GM12878 (cell line): ENCODE results near the gene PKD1L1. TPM values are rescaled to one million over a fixed set of nuclear protein-coding genes. Genes with fewer than 3 reads are reported as not detected.

Experiments used
- ATAC-seq: fragments of 200-7000 bp; cut with Tn5 transposase; 3 replicates; pipeline ENCODE4 v1.9.1; 2020; ENCODE audit warnings: mild to moderate bottlenecking, moderate library complexity
- BruUV-seq: library from RNA; stranded (reverse); fragments of 400-500 nt; replicated peaks from 2 replicates; lab custom pipeline; 2021; lab: Mats Ljungman, UMichigan
- CTCF ChIA-PET: fragments of 300-600 bp; sonication (Branson Sonifier 250); formaldehyde crosslinking; extraction: SDS; loops from one replicate; lab custom pipeline; 2021; ENCODE audit warnings: inconsistent platforms; lab: Yijun Ruan, JAX
- POLR2A ChIA-PET: fragments of 350-600 bp; formaldehyde crosslinking; extraction: SDS; loops from one replicate; lab custom pipeline; 2021; ENCODE audit warnings: inconsistent platforms; lab: Charles Lee
- RAD21 ChIA-PET: fragments of 300-600 bp; sonication (Branson Sonifier 250); formaldehyde crosslinking; loops from one replicate; lab custom pipeline; 2023; ENCODE audit warnings: antibody characterized with exemption; ENCODE audit not compliant: unreplicated experiment; lab: Charles Lee
- SMC1A ChIA-PET: fragments of 300-600 bp; sonication (Branson Sonifier 250); formaldehyde crosslinking; loops from one replicate; lab custom pipeline; 2023; ENCODE audit not compliant: unreplicated experiment, uncharacterized antibody; lab: Charles Lee
- DNase-seq: peaks from one replicate; pipeline ENCODE4 v3.0.0-alpha.2; 2011; ENCODE audit warnings: low read depth, low spot score
- FAIRE-seq: peaks from 3 replicates; lab custom pipeline; 2011; peaks lifted over from hg19 to GRCh38; lab: Jason Lieb, UNC
- H2AFZ ChIP-seq: 2 replicates; pipeline ENCODE4 v1.6.0; 2011; ENCODE audit warnings: low read depth, low read length, control low read depth; ENCODE audit not compliant: control insufficient read depth
- H3K27ac ChIP-seq: 2 replicates; pipeline ENCODE4 v1.5.1; 2011; ENCODE audit warnings: control low read depth; ENCODE audit not compliant: control insufficient read depth, insufficient read depth
- H3K27me3 ChIP-seq, 2 experiments: replicated peaks in 1 of 2; 2 replicates each; pipeline versions ENCODE4 v1.6.0 to v1.6.1; 2011; ENCODE audit warnings: low read length in 1 of 2; ENCODE audit not compliant: control insufficient read depth in 2 of 2, insufficient read depth in 2 of 2
- H3K36me3 ChIP-seq, 2 experiments: 2 replicates each; pipeline ENCODE4 v1.5.1; 2011; ENCODE audit warnings: low read length in 1 of 2; ENCODE audit not compliant: control insufficient read depth in 2 of 2, insufficient read depth in 2 of 2
- H3K4me1 ChIP-seq: 2 replicates; pipeline ENCODE4 v1.6.1; 2011; ENCODE audit warnings: mild to moderate bottlenecking, low read length, moderate library complexity, mixed read lengths; ENCODE audit not compliant: control insufficient read depth, insufficient read depth
- H3K4me2 ChIP-seq: 2 replicates; pipeline ENCODE4 v1.6.0; 2011; ENCODE audit warnings: control low read depth; ENCODE audit not compliant: control insufficient read depth, insufficient read depth
- H3K4me3 ChIP-seq: fragments of 200-600 bp; sonication (generic); 2 replicates; pipeline ENCODE4 v1.5.1; 2016
- H3K79me2 ChIP-seq: 2 replicates; pipeline ENCODE4 v1.6.0; 2011; ENCODE audit warnings: low read length; ENCODE audit not compliant: control insufficient read depth, insufficient read depth
- H3K9ac ChIP-seq: 2 replicates; pipeline ENCODE4 v1.8.0; 2011; ENCODE audit warnings: low read length, control low read depth, mixed read lengths; ENCODE audit not compliant: control insufficient read depth, insufficient read depth
- H3K9me3 ChIP-seq: replicated peaks from 3 replicates; pipeline ENCODE4 v1.5.1; 2011; ENCODE audit warnings: mild to moderate bottlenecking, low read length; ENCODE audit not compliant: control insufficient read depth, insufficient read depth
- H4K20me1 ChIP-seq: 2 replicates; pipeline ENCODE4 v1.6.0; 2011; ENCODE audit not compliant: control insufficient read depth, insufficient read depth
- CBX5 ChIP-seq: sonication (generic); IDR thresholded peaks from 2 replicates; pipeline ENCODE4 v1.6.1; 2016; ENCODE audit warnings: low read depth, moderate library complexity, mild to moderate bottlenecking, inconsistent platforms
- ESRRA ChIP-seq: IDR thresholded peaks from 2 replicates; pipeline ENCODE4 v1.6.1; 2012; ENCODE audit warnings: mild to moderate bottlenecking, low read length, improper control_type of control experiment
- IKZF2 ChIP-seq, 2 experiments: fragments of 450-650 bp; IDR thresholded peaks; 2 replicates each; pipeline ENCODE4 v1.6.1; 2017; ENCODE audit warnings: mild to moderate bottlenecking in 2 of 2, moderate library complexity in 2 of 2
- NR2C1 ChIP-seq: fragments of 450-650 bp; IDR thresholded peaks from 2 replicates; pipeline ENCODE4 v1.6.1; 2017; ENCODE audit warnings: antibody characterized with exemption, mild to moderate bottlenecking, moderate library complexity
- POU2F2 ChIP-seq: IDR thresholded peaks from 3 replicates; pipeline ENCODE4 v1.6.1; 2011; ENCODE audit warnings: low read depth, mild to moderate bottlenecking, low read length, borderline replicate concordance
- SIN3A ChIP-seq: IDR thresholded peaks from 2 replicates; pipeline ENCODE4 v1.6.1; 2012; ENCODE audit warnings: low read depth, low read length, improper control_type of control experiment
- SIX5 ChIP-seq: IDR thresholded peaks from 2 replicates; pipeline ENCODE4 v1.6.1; 2011; ENCODE audit warnings: mild to moderate bottlenecking, low read depth, low read length, moderate library complexity; ENCODE audit not compliant: severe bottlenecking
- ZSCAN29 ChIP-seq: fragments of 450-650 bp; IDR thresholded peaks from 2 replicates; pipeline ENCODE4 v1.6.1; 2017; ENCODE audit warnings: mild to moderate bottlenecking, moderate library complexity
- WGBS: methylation state at CpG from one replicate; pipeline ENCODE4 v1.1.6; 2016; ENCODE audit warnings: low lambda C conversion rate; ENCODE audit not compliant: insufficient replicate concordance, insufficient coverage; ENCODE audit errors: missing lambda C conversion rate; 5-methylcytosine and 5-hydroxymethylcytosine counted together
- in situ Hi-C: fragments of 300-500 bp; cut with MboI; formaldehyde crosslinking; loops from 9 replicates; pipeline ENCODE4 v1.14.3; 2018; ENCODE audit warnings: mixed read lengths
- intact Hi-C: fragments of 100-400 bp; cut with micrococcal nuclease; formaldehyde crosslinking; loops from one replicate; pipeline ENCODE4 v1.14.2; 2022; ENCODE audit not compliant: unreplicated experiment
- polyA plus RNA-seq, 11 experiments: library from polyadenylated mRNA; depleted of rRNA in 4 of 11; unstranded in 6 of 11; stranded (reverse) in 5 of 11; fragments of >200 nt; fragmentation: Nextera tagmentation in 4 of 11; fragmentation: Illumina TruSeq in 1 of 11; extraction: Ambion mirVana in 4 of 11; extraction: Trizol in 1 of 11; gene quantifications; 1 replicate in 1 of 11; 2 replicates in 10 of 11; pipeline versions ENCODE4 v1.2.1 to v1.2.3, GENCODE V29; 2011 to 2016; ENCODE audit warnings: inconsistent platforms in 2 of 11, missing spikeins in 2 of 11, low read depth in 1 of 11
- total RNA-seq, 4 experiments: library from RNA; depleted of rRNA in 3 of 4; stranded (reverse); fragments of >200 nt in 3 of 4; fragmentation: Illumina TruSeq in 1 of 4; extraction: Trizol in 1 of 4; gene quantifications; 2 replicates each; pipeline versions ENCODE4 v1.2.1 to v1.2.3, GENCODE V29; 2013 to 2021
- TF ChIP-seq, protein P1 (sequence below), 3 experiments: IDR thresholded peaks in 2 of 3; conservative IDR thresholded peaks in 1 of 3; 2 replicates each; pipeline ENCODE4 v1.5.1; 2011; ENCODE audit warnings: low read depth in 3 of 3, low read length in 3 of 3, mild to moderate bottlenecking in 3 of 3, control low read depth in 2 of 3, moderate library complexity in 2 of 3, inconsistent platforms in 1 of 3, mixed read lengths in 1 of 3; ENCODE audit not compliant: control insufficient read depth in 2 of 3, insufficient read depth in 1 of 3; ENCODE audit errors: extremely low read depth in 1 of 3
- TF ChIP-seq, protein P2 (sequence below): fragments of 450-650 bp; formaldehyde crosslinking; IDR thresholded peaks from 2 replicates; pipeline ENCODE4 v1.4.0; 2020; ENCODE audit warnings: mild to moderate bottlenecking, moderate library complexity
- TF ChIP-seq, protein P3 (sequence below): fragments of 450-650 bp; IDR thresholded peaks from 2 replicates; pipeline ENCODE4 v1.6.1; 2018; ENCODE audit warnings: borderline replicate concordance, mild to moderate bottlenecking; ENCODE audit not compliant: partially characterized antibody

Gene PKD1L1
- total and polyA plus RNA-seq, 10 of the 15 experiments (the other 5 are each of a cell fraction or from before 2014, with no cell fraction given): under 0.01 to 0.05 (median 0.02) TPM; not detected in 3

DNA sequence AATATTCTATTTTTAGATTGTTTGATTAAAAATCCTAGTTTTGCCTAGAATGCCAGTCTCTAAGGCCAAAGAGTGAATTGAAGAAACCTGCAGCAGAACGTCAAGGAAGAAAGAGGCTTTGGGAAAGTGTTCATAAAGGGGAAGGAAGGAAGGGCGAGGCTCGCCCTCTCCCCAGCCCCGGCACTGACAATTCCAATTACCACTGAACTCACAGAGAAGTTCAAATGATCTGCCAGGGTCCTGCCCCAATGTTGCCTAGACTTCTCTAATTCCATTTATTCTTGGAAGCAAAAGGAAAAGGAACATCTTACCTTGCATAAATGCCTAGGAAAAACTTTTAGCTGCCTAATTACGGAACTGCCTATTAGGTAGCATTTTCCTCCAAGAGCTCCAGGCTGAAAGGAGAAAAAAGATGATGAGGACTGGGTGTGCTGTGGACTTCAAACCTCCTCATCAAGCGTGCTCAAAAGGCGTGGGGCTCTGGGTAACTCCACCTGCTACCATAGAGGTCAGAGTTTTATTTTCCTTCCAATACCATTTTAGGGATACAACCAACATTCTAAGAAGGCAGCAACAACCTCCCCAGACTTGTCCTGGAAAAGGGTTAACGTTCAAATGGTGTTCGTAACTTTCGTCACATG, 134.5 kb downstream of the PKD1L1 start (continued):
- TF ChIP-seq, protein P1, sequence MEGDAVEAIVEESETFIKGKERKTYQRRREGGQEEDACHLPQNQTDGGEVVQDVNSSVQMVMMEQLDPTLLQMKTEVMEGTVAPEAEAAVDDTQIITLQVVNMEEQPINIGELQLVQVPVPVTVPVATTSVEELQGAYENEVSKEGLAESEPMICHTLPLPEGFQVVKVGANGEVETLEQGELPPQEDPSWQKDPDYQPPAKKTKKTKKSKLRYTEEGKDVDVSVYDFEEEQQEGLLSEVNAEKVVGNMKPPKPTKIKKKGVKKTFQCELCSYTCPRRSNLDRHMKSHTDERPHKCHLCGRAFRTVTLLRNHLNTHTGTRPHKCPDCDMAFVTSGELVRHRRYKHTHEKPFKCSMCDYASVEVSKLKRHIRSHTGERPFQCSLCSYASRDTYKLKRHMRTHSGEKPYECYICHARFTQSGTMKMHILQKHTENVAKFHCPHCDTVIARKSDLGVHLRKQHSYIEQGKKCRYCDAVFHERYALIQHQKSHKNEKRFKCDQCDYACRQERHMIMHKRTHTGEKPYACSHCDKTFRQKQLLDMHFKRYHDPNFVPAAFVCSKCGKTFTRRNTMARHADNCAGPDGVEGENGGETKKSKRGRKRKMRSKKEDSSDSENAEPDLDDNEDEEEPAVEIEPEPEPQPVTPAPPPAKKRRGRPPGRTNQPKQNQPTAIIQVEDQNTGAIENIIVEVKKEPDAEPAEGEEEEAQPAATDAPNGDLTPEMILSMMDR (IDR thresholded peaks at IDR 0.05 in 2 of 3, conservative IDR thresholded peaks at IDR 0.05 in 1 of 3; ENCODE audit: control insufficient read depth in 2 of 3, extremely low read depth in 1 of 3, insufficient read depth in 1 of 3, low read depth in 3 of 3, low read length in 3 of 3): no peak
- TF ChIP-seq, protein P2, sequence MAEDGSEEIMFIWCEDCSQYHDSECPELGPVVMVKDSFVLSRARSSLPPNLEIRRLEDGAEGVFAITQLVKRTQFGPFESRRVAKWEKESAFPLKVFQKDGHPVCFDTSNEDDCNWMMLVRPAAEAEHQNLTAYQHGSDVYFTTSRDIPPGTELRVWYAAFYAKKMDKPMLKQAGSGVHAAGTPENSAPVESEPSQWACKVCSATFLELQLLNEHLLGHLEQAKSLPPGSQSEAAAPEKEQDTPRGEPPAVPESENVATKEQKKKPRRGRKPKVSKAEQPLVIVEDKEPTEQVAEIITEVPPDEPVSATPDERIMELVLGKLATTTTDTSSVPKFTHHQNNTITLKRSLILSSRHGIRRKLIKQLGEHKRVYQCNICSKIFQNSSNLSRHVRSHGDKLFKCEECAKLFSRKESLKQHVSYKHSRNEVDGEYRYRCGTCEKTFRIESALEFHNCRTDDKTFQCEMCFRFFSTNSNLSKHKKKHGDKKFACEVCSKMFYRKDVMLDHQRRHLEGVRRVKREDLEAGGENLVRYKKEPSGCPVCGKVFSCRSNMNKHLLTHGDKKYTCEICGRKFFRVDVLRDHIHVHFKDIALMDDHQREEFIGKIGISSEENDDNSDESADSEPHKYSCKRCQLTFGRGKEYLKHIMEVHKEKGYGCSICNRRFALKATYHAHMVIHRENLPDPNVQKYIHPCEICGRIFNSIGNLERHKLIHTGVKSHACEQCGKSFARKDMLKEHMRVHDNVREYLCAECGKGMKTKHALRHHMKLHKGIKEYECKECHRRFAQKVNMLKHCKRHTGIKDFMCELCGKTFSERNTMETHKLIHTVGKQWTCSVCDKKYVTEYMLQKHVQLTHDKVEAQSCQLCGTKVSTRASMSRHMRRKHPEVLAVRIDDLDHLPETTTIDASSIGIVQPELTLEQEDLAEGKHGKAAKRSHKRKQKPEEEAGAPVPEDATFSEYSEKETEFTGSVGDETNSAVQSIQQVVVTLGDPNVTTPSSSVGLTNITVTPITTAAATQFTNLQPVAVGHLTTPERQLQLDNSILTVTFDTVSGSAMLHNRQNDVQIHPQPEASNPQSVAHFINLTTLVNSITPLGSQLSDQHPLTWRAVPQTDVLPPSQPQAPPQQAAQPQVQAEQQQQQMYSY: no peak

DNA sequence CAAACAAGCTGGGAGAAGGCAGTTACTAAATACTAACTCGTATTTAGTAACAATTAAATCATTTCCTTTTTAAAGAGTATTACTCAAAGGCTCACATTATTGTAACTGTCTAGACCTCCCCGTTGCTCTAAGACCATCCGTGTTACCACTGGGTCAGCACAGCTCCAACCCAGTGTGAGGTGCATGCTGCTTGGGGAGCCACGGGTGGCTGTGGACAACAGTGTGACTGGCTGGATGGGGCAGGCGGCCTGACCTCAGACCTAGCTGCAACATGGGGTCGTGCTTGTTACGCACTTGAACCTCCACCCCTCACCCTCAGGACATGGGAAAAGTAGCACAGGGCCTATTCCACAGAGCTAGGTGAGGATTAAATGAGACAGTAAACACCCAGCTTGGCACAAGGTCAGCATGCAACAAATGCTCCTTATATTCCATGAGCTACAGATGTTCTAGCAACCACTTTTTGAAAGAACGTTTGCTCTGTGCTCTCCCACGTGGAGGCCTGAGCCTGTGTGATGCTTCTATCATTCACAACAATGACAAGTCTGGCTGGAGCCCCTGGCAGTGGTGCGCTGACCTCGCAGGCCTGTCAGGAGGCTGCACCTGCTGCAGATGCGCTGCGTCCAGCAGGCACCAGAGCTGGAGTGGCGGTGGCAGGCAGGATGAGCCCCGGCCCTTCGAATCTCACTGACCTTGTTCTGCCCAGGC, 135.7 kb downstream of the PKD1L1 start:
- WGBS: 45% methylated on average over 16 of the region's 16 CpGs
- SMC1A ChIA-PET: interaction anchor here (0.7 kb wide), 1 partner anchor 362 kb away, joined by 3 read pairs; no protein-coding TSS in a partner anchor
- no peak for FAIRE-seq
- H3K4me1 ChIP-seq: no peaks in the 10 kb centered on the region
- H3K36me3 ChIP-seq: no peaks in the 10 kb centered on the region
- in situ Hi-C loops (no loop called here), intact Hi-C loops (no loop called here)
- no peaks in the 10 kb centered on the region for H4K20me1 ChIP-seq
- CTCF ChIA-PET: interaction anchor here (0.6 to 3.4 kb wide), 2 partner anchors 546 kb away, joined by 3 to 9 read pairs; no protein-coding TSS in a partner anchor
- H3K4me3 ChIP-seq: no peak overlapping the region
- no peak for DNase-seq
- no peak overlapping the region for H3K9ac ChIP-seq
- POLR2A ChIA-PET: interaction anchor here (0.6 kb wide), 1 partner anchor 186 kb away, joined by 6 read pairs; no protein-coding TSS in a partner anchor
- H3K27ac ChIP-seq: no peak overlapping the region
- ATAC-seq: no peak
- H3K79me2 ChIP-seq: no peaks in the 10 kb centered on the region
- H2AFZ ChIP-seq: no peak overlapping the region
- RAD21 ChIA-PET: interaction anchor here (1.2 kb wide), 1 partner anchor 546 kb away, joined by 3 read pairs; no protein-coding TSS in a partner anchor
- H3K27me3 ChIP-seq: peaks cover 5 to 7% of the 10 kb centered on the region in 2 experiments; a peak in 3 of 4 replicates
- H3K9me3 ChIP-seq: no peaks in the 10 kb centered on the region
- no TSS peak for BruUV-seq
- no peak overlapping the region for H3K4me2 ChIP-seq
- TF ChIP-seq ZSCAN29 (no peak), SIX5 (no peak), POU2F2 (no peak), SIN3A (no peak), CBX5 (no peak), IKZF2 (IDR thresholded peaks at IDR 0.05) (no peak), ESRRA (no peak), NR2C1 (no peak)
- TF ChIP-seq, protein P3, sequence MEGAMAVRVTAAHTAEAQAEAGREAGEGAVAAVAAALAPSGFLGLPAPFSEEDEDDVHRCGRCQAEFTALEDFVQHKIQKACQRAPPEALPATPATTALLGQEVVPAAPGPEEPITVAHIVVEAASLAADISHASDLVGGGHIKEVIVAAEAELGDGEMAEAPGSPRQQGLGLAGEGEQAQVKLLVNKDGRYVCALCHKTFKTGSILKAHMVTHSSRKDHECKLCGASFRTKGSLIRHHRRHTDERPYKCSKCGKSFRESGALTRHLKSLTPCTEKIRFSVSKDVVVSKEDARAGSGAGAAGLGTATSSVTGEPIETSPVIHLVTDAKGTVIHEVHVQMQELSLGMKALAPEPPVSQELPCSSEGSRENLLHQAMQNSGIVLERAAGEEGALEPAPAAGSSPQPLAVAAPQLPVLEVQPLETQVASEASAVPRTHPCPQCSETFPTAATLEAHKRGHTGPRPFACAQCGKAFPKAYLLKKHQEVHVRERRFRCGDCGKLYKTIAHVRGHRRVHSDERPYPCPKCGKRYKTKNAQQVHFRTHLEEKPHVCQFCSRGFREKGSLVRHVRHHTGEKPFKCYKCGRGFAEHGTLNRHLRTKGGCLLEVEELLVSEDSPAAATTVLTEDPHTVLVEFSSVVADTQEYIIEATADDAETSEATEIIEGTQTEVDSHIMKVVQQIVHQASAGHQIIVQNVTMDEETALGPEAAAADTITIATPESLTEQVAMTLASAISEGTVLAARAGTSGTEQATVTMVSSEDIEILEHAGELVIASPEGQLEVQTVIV: no peak
